ENCODE data around the gene CALML3.

DNA sequence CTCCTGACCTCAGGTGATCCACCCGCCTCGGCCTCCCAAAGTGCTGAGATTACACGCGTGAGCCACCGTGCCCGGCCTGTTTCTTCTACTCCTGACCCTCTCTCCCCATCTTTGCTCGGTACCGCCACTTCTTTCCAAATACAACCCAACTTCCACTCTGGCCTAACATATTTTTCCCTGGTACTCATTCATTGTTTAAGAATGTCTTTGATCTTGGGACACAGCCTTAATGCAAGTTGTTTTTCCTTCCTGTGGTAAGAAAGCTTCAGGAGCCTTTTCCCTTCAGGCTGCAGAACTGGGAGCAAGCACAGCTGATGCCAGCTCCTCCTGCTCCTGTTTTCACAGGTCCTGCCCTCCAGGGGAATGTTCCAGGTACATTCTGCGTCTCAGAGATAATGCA is 13.7 kb downstream of the CALML3 start:
- TF ChIP-seq, protein P1, sequence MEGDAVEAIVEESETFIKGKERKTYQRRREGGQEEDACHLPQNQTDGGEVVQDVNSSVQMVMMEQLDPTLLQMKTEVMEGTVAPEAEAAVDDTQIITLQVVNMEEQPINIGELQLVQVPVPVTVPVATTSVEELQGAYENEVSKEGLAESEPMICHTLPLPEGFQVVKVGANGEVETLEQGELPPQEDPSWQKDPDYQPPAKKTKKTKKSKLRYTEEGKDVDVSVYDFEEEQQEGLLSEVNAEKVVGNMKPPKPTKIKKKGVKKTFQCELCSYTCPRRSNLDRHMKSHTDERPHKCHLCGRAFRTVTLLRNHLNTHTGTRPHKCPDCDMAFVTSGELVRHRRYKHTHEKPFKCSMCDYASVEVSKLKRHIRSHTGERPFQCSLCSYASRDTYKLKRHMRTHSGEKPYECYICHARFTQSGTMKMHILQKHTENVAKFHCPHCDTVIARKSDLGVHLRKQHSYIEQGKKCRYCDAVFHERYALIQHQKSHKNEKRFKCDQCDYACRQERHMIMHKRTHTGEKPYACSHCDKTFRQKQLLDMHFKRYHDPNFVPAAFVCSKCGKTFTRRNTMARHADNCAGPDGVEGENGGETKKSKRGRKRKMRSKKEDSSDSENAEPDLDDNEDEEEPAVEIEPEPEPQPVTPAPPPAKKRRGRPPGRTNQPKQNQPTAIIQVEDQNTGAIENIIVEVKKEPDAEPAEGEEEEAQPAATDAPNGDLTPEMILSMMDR (conservative IDR thresholded peaks at IDR 0.05; ENCODE audit: low read depth, low read length) = no peak
- TF ChIP-seq EZH2 (IDR thresholded peaks at IDR 0.05; ENCODE audit: borderline replicate concordance, low read depth, low read length, poor library complexity, severe bottlenecking) = no peak

Data from A673 (cell line).